GM12891 (cell line): Measurements from ENCODE around the gene GRWD1.

Source experiments
- POLR2A ChIP-seq: IDR thresholded peaks from 2 replicates; pipeline ENCODE4 v1.6.1; 2011; ENCODE audit warnings: low read depth, low read length, control low read depth
- POLR2AphosphoS5 ChIP-seq: IDR thresholded peaks from 2 replicates; pipeline ENCODE4 v1.6.1; 2011; ENCODE audit warnings: low read depth, low read length, control low read depth
- POU2F2 ChIP-seq: IDR thresholded peaks from 2 replicates; pipeline ENCODE4 v1.6.1; 2011; ENCODE audit warnings: low read depth, mild to moderate bottlenecking, control low read depth, low read length, moderate library complexity
- SPI1 ChIP-seq: IDR thresholded peaks from 2 replicates; pipeline ENCODE4 v1.6.1; 2011; ENCODE audit warnings: low read depth, low read length, control low read depth
- TAF1 ChIP-seq: IDR thresholded peaks from 2 replicates; pipeline ENCODE4 v1.6.1; 2011; ENCODE audit warnings: low read depth, low read length, control low read depth

GRCh38 chr19:48396016-48396823 is 49.6 kb upstream of the GRWD1 start:
- TF ChIP-seq TAF1, result no peak
- TF ChIP-seq POLR2A, result no peak
- no peak for TF ChIP-seq SPI1
- TF ChIP-seq POLR2AphosphoS5, result no peak
- no peak for TF ChIP-seq POU2F2
